Transverse colon (tissue), 4 donors: ENCODE data around the gene WSCD2. TPM values are rescaled to one million over a fixed set of nuclear protein-coding genes. Genes with fewer than 3 reads are reported as not detected.

Experiments
- DNase-seq: peaks from one replicate; pipeline ENCODE4 v3.0.0-alpha.2; 2019
- H3K27ac ChIP-seq, 4 donors: fragments of 200-600 bp; sonication (generic); 2 replicates each; pipeline ENCODE4 v1.5.1; 2016 to 2018; ENCODE audit warnings: inconsistent platforms in 4 of 4
- H3K27me3 ChIP-seq: fragments of 200-600 bp; sonication (generic); 2 replicates; pipeline ENCODE4 v1.5.1; 2017; ENCODE audit warnings: inconsistent platforms
- H3K36me3 ChIP-seq, 4 donors: fragments of 200-600 bp; sonication (generic); 2 replicates each; pipeline ENCODE4 v1.5.1; 2017 to 2019; ENCODE audit warnings: inconsistent platforms in 4 of 4
- H3K4me1 ChIP-seq, 4 donors: fragments of 200-600 bp; sonication (generic); 2 replicates each; pipeline ENCODE4 v1.5.1; 2017 to 2020; ENCODE audit warnings: inconsistent platforms in 4 of 4
- H3K4me3 ChIP-seq, 4 donors: fragments of 200-600 bp; sonication (generic); 1 replicate in 1 of 4; 2 replicates in 3 of 4; pipeline versions ENCODE4 v1.5.1 to v1.6.1; 2017 to 2019; ENCODE audit warnings: inconsistent platforms in 4 of 4
- H3K9me3 ChIP-seq, 2 donors: fragments of 200-600 bp; sonication (generic); 2 replicates each; pipeline ENCODE4 v1.5.1; 2017 to 2019; ENCODE audit warnings: inconsistent platforms in 2 of 2
- EP300 ChIP-seq: sonication (generic); formaldehyde crosslinking; IDR thresholded peaks from one replicate; pipeline ENCODE4 v1.6.1; 2017; ENCODE audit warnings: antibody characterized with exemption, low read depth
- POLR2A ChIP-seq: fragments of 450-650 bp; IDR thresholded peaks from one replicate; pipeline ENCODE4 v1.6.1; 2016; ENCODE audit warnings: antibody characterized with exemption, mild to moderate bottlenecking, moderate library complexity
- POLR2AphosphoS5 ChIP-seq, 3 donors: sonication (generic); formaldehyde crosslinking; IDR thresholded peaks; one replicate each; pipeline ENCODE4 v1.6.1; 2016; ENCODE audit warnings: antibody characterized with exemption in 3 of 3
- WGBS, 2 donors: methylation state at CpG; one replicate each; pipeline ENCODE4 v1.1.5; 2018; ENCODE audit warnings: low coverage in 1 of 2; 5-methylcytosine and 5-hydroxymethylcytosine counted together
- in situ Hi-C, 4 donors: fragments of 200-750 bp; cut with MboI; loops; one replicate each; pipeline versions ENCODE4 v1.15.0 to v1.15.1; 2017; ENCODE audit warnings: low sequenced_read_pairs in 3 of 4, low pct_ligation_motif_present in 1 of 4, low pct_unique_long_range_greater_than_20kb in 1 of 4
- intact Hi-C: fragments of 100-400 bp; cut with DNase I; formaldehyde crosslinking; loops from one replicate; pipeline ENCODE4 v1.15.1; 2023; ENCODE audit warnings: low total_unique reads
- total RNA-seq, 4 donors: library from RNA; depleted of rRNA; stranded (reverse); fragments of >200 nt; gene quantifications; one replicate each; pipeline ENCODE4 v1.1.0, GENCODE V29; 2016
- TF ChIP-seq, protein P1 (sequence below), 5 experiments: fragments of 200-600 bp in 3 of 5; fragments of 450-650 bp in 2 of 5; sonication (generic) in 3 of 5; IDR thresholded peaks; 1 replicate in 2 of 5; 2 replicates in 3 of 5; pipeline ENCODE4 v1.5.1; 2016 to 2017; ENCODE audit warnings: antibody characterized with exemption in 5 of 5, inconsistent platforms in 3 of 5, mild to moderate bottlenecking in 2 of 5, moderate library complexity in 1 of 5

WSCD2 gene
- total RNA-seq, 4 donors from 2014 or later, result 0.16 to 46.6 (median 1.1) TPM; not detected in 1

- TF ChIP-seq EP300 (no peak), POLR2AphosphoS5 (IDR thresholded peaks at IDR 0.05) (no peak), POLR2A (no peak)
- TF ChIP-seq, protein P1, sequence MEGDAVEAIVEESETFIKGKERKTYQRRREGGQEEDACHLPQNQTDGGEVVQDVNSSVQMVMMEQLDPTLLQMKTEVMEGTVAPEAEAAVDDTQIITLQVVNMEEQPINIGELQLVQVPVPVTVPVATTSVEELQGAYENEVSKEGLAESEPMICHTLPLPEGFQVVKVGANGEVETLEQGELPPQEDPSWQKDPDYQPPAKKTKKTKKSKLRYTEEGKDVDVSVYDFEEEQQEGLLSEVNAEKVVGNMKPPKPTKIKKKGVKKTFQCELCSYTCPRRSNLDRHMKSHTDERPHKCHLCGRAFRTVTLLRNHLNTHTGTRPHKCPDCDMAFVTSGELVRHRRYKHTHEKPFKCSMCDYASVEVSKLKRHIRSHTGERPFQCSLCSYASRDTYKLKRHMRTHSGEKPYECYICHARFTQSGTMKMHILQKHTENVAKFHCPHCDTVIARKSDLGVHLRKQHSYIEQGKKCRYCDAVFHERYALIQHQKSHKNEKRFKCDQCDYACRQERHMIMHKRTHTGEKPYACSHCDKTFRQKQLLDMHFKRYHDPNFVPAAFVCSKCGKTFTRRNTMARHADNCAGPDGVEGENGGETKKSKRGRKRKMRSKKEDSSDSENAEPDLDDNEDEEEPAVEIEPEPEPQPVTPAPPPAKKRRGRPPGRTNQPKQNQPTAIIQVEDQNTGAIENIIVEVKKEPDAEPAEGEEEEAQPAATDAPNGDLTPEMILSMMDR (IDR thresholded peaks at IDR 0.05), result no peak
- intact Hi-C loops, result no loop called here
- in situ Hi-C loops, result no loop called here
- Histone ChIP-seq H3K27me3 (peaks cover 39% of the 10 kb centered on the region), H3K27ac (no peak overlapping the region), H3K4me1 (peaks cover 0 to 14% (median 9%) of the 10 kb centered on the region in 4 donors), H3K9me3 (no peaks in the 10 kb centered on the region), H3K4me3 (no peak overlapping the region), H3K36me3 (no peaks in the 10 kb centered on the region)
- 58 to 70% methylated on average over 2 to 6 of the region's 6 CpGs for WGBS, 2 donors
- no peak for DNase-seq
These were observed 2.6 kb downstream of the WSCD2 start for GRCh38 chr12:108131657-108132126.

GRCh38 chr12:108133482-108133881 is 4.4 kb downstream of the WSCD2 start:
- in situ Hi-C loops (no loop called here), intact Hi-C loops (no loop called here)
- WGBS, 2 donors, result 54 to 65% methylated on average over 5 to 7 of the region's 7 CpGs
- Histone ChIP-seq H3K4me3 (no peak overlapping the region), H3K9me3 (no peaks in the 10 kb centered on the region), H3K27ac (no peak overlapping the region), H3K27me3 (peaks cover 27% of the 10 kb centered on the region), H3K4me1 (peaks cover 0 to 14% (median 9%) of the 10 kb centered on the region in 4 donors), H3K36me3 (no peaks in the 10 kb centered on the region)
- no peak for TF ChIP-seq POLR2A
- TF ChIP-seq EP300, result no peak
- TF ChIP-seq POLR2AphosphoS5 (IDR thresholded peaks at IDR 0.05), result no peak
- TF ChIP-seq, protein P1 (IDR thresholded peaks at IDR 0.05), result no peak
- no peak for DNase-seq

DNA sequence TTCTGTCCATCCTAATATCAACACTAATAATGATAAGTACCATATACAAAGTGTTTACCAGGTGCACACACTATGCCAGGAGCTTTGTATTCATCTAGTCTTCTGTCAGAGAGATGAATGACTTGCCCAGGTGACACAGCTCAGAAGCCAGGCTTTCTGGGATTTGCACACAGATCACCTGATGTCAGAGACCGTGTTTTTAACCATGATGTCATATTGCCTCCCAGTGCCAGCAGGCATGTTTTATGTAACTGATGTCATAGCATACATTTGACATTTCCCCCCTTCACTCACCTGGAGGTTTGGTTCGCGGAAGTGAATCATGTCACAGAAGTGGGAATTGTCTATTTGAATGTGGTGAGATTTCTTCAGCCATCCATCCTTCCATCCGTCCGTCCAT is 5.7 kb downstream of the WSCD2 start:
- H3K27ac ChIP-seq, result no peak overlapping the region
- intact Hi-C loops, result no loop called here
- WGBS, 2 donors, result 86 to 100% methylated on average over 4 to 5 of the region's 5 CpGs
- TF ChIP-seq POLR2AphosphoS5 (IDR thresholded peaks at IDR 0.05) (no peak), POLR2A (no peak), EP300 (no peak)
- TF ChIP-seq, protein P1 (IDR thresholded peaks at IDR 0.05), result no peak
- in situ Hi-C loops, result no loop called here
- peaks cover 14% of the 10 kb centered on the region for H3K27me3 ChIP-seq
- no peak for DNase-seq
- no peaks in the 10 kb centered on the region for H3K9me3 ChIP-seq
- no peaks in the 10 kb centered on the region for H3K36me3 ChIP-seq
- peaks cover 0 to 4% (median under 1%) of the 10 kb centered on the region in 4 donors for H3K4me1 ChIP-seq
- no peak overlapping the region for H3K4me3 ChIP-seq

- TF ChIP-seq, protein P1 (IDR thresholded peaks at IDR 0.05), result no peak
- no peak for TF ChIP-seq POLR2AphosphoS5 (IDR thresholded peaks at IDR 0.05)
- TF ChIP-seq EP300, result no peak
- TF ChIP-seq POLR2A, result no peak
- no peaks in the 10 kb centered on the region for H3K9me3 ChIP-seq
- H3K36me3 ChIP-seq, result no peaks in the 10 kb centered on the region
- in situ Hi-C loops (no loop called here), intact Hi-C loops (no loop called here)
- WGBS, 2 donors, result 96 to 100% methylated on average over 1 of the region's 1 CpG
- H3K27me3 ChIP-seq, result peaks cover 7% of the 10 kb centered on the region
- no peak overlapping the region for H3K4me3 ChIP-seq
- no peaks in the 10 kb centered on the region for H3K4me1 ChIP-seq
- H3K27ac ChIP-seq, result no peak overlapping the region
- DNase-seq, result no peak
These were observed 6.5 kb downstream of the WSCD2 start for GRCh38 chr12:108135627-108136026.
